OCI-LY3 (cell line): ENCODE results near the gene MTTP.

Experiments used
- CTCF ChIP-seq: fragments of 200-600, 300-600 bp; sonication (generic); IDR thresholded peaks from 2 replicates; pipeline ENCODE4 v1.5.1; 2014; ENCODE audit warnings: antibody characterized with exemption, low read length, low read depth
- EZH2phosphoT487 ChIP-seq: fragments of 200-600 bp; shearing (Covaris generic); IDR thresholded peaks from 2 replicates; pipeline ENCODE4 v1.6.1; 2018; ENCODE audit warnings: antibody characterized with exemption, mixed run types, low read depth

- TF ChIP-seq CTCF (no peak), EZH2phosphoT487 (no peak)
Measured at GRCh38 chr4:99637174-99637573, 62.5 kb downstream of the MTTP start.
